ENCODE data around the gene TM9SF1. TPM values are rescaled to one million over a fixed set of nuclear protein-coding genes. Genes with fewer than 3 reads are reported as not detected.

The TM9SF1 gene
- total and polyA plus RNA-seq, 2 experiments from 2014 or later = 12.6 to 27.5 TPM

DNA sequence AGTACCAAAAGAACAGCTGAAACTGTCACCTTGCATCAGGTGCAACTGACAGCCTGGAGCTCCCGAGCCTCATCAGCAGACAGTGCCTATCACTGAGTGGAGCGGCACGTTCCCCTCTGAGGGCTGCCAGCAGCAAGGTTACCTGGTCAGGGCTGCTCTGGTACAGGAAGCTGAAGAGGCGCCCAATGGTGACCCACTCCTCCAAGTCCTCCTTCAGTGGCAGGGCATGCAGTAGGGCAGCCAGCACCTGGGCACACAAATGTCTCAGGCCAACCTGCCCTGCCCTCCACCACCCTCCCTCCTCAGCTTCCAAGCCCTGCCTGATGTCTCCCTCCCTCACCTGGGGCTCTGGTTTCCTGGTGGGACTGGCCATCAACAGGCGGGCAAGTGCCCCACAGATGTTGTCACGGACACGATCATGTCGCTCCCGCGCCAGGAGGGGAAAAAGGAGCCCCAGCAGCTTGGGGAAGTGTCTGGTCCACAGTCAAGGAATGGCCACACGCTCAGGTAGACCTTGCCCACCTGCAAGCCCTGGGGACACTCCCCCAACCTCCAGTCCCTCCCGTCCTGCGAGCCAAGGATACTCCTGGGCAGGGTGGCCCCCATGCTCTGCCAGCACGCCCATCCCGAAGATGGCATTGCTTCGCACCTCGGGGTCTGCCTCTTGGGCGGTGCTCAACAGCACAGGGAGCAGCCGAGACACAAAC is 13.7 kb downstream of the TM9SF1 start:
- Histone ChIP-seq H3K4me1 (ENCODE audit: insufficient read depth) (no peaks in the 10 kb centered on the region), H3K4me3 (no peak overlapping the region), H3K4me2 (no peak overlapping the region), H3K27me3 (ENCODE audit: insufficient read depth) (no peaks in the 10 kb centered on the region), H3K9me2 (ENCODE audit: insufficient read depth) (no peaks in the 10 kb centered on the region), H3F3A (replicated peaks; ENCODE audit: low read depth) (no peaks in the 10 kb centered on the region), H4K20me1 (replicated peaks; ENCODE audit: insufficient read depth) (no peaks in the 10 kb centered on the region; the same call in 1 of the 2 replicates), H3K79me2 (replicated peaks; ENCODE audit: insufficient read depth) (no peaks in the 10 kb centered on the region), H3K36me3 (ENCODE audit: insufficient read depth) (no peaks in the 10 kb centered on the region; the same call in 1 of the 2 replicates), H2AFZ (no peak overlapping the region), H3K27ac (ENCODE audit: low read depth) (no peak overlapping the region)
- Mint-ChIP-seq H3K27ac (no peak overlapping the region), H3K9me3 (peaks cover 3% of the 10 kb centered on the region; the same call in 2 of the 3 replicates), H3K4me1 (no peaks in the 10 kb centered on the region), H3K27me3 (ENCODE audit: insufficient read depth, low read depth, poor library complexity) (peaks cover 34% of the 10 kb centered on the region), H3K36me3 (ENCODE audit: low read depth) (peaks cover 79% of the 10 kb centered on the region), H3K4me3 (no peak overlapping the region)
- TF ChIP-seq EZH2 (IDR thresholded peaks at IDR 0.05; ENCODE audit: low read depth, unreplicated experiment) (no peak), POLR2AphosphoS5 (IDR thresholded peaks at IDR 0.05; ENCODE audit: low read depth) (no peak), NANOG (IDR thresholded peaks at IDR 0.05; ENCODE audit: borderline replicate concordance) (no peak), ZNF331 (CRISPR knock-in tag; IDR thresholded peaks at IDR 0.05; ENCODE audit: low read depth) (no peak), ZNF114 (CRISPR knock-in tag; IDR thresholded peaks at IDR 0.05) (no peak), EZH2phosphoT487 (IDR thresholded peaks at IDR 0.05; ENCODE audit: unreplicated experiment) (no peak), CREB1 (CRISPR knock-in tag; IDR thresholded peaks at IDR 0.05; ENCODE audit: low read depth) (no peak), STAT1 (IDR thresholded peaks at IDR 0.05; ENCODE audit: unreplicated experiment) (no peak), JUNB (IDR thresholded peaks at IDR 0.05; ENCODE audit: unreplicated experiment) (no peak)
- TF ChIP-seq, protein P1, sequence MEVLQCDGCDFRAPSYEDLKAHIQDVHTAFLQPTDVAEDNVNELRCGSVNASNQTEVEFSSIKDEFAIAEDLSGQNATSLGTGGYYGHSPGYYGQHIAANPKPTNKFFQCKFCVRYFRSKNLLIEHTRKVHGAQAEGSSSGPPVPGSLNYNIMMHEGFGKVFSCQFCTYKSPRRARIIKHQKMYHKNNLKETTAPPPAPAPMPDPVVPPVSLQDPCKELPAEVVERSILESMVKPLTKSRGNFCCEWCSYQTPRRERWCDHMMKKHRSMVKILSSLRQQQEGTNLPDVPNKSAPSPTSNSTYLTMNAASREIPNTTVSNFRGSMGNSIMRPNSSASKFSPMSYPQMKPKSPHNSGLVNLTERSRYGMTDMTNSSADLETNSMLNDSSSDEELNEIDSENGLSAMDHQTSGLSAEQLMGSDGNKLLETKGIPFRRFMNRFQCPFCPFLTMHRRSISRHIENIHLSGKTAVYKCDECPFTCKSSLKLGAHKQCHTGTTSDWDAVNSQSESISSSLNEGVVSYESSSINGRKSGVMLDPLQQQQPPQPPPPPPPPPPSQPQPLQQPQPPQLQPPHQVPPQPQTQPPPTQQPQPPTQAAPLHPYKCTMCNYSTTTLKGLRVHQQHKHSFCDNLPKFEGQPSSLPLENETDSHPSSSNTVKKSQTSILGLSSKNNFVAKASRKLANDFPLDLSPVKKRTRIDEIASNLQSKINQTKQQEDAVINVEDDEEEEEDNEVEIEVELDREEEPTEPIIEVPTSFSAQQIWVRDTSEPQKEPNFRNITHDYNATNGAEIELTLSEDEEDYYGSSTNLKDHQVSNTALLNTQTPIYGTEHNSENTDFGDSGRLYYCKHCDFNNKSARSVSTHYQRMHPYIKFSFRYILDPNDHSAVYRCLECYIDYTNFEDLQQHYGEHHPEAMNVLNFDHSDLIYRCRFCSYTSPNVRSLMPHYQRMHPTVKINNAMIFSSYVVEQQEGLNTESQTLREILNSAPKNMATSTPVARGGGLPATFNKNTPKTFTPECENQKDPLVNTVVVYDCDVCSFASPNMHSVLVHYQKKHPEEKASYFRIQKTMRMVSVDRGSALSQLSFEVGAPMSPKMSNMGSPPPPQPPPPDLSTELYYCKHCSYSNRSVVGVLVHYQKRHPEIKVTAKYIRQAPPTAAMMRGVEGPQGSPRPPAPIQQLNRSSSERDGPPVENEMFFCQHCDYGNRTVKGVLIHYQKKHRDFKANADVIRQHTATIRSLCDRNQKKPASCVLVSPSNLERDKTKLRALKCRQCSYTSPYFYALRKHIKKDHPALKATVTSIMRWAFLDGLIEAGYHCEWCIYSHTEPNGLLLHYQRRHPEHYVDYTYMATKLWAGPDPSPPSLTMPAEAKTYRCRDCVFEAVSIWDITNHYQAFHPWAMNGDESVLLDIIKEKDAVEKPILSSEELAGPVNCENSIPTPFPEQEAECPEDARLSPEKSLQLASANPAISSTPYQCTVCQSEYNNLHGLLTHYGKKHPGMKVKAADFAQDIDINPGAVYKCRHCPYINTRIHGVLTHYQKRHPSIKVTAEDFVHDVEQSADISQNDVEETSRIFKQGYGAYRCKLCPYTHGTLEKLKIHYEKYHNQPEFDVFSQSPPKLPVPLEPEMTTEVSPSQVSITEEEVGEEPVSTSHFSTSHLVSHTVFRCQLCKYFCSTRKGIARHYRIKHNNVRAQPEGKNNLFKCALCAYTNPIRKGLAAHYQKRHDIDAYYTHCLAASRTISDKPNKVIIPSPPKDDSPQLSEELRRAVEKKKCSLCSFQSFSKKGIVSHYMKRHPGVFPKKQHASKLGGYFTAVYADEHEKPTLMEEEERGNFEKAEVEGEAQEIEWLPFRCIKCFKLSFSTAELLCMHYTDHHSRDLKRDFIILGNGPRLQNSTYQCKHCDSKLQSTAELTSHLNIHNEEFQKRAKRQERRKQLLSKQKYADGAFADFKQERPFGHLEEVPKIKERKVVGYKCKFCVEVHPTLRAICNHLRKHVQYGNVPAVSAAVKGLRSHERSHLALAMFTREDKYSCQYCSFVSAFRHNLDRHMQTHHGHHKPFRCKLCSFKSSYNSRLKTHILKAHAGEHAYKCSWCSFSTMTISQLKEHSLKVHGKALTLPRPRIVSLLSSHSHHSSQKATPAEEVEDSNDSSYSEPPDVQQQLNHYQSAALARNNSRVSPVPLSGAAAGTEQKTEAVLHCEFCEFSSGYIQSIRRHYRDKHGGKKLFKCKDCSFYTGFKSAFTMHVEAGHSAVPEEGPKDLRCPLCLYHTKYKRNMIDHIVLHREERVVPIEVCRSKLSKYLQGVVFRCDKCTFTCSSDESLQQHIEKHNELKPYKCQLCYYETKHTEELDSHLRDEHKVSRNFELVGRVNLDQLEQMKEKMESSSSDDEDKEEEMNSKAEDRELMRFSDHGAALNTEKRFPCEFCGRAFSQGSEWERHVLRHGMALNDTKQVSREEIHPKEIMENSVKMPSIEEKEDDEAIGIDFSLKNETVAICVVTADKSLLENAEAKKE (CRISPR knock-in tag; IDR thresholded peaks at IDR 0.05) = no peak
- TF ChIP-seq, protein P2, sequence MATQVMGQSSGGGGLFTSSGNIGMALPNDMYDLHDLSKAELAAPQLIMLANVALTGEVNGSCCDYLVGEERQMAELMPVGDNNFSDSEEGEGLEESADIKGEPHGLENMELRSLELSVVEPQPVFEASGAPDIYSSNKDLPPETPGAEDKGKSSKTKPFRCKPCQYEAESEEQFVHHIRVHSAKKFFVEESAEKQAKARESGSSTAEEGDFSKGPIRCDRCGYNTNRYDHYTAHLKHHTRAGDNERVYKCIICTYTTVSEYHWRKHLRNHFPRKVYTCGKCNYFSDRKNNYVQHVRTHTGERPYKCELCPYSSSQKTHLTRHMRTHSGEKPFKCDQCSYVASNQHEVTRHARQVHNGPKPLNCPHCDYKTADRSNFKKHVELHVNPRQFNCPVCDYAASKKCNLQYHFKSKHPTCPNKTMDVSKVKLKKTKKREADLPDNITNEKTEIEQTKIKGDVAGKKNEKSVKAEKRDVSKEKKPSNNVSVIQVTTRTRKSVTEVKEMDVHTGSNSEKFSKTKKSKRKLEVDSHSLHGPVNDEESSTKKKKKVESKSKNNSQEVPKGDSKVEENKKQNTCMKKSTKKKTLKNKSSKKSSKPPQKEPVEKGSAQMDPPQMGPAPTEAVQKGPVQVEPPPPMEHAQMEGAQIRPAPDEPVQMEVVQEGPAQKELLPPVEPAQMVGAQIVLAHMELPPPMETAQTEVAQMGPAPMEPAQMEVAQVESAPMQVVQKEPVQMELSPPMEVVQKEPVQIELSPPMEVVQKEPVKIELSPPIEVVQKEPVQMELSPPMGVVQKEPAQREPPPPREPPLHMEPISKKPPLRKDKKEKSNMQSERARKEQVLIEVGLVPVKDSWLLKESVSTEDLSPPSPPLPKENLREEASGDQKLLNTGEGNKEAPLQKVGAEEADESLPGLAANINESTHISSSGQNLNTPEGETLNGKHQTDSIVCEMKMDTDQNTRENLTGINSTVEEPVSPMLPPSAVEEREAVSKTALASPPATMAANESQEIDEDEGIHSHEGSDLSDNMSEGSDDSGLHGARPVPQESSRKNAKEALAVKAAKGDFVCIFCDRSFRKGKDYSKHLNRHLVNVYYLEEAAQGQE (IDR thresholded peaks at IDR 0.05; ENCODE audit: unreplicated experiment) = no peak
- TF ChIP-seq, protein P3, sequence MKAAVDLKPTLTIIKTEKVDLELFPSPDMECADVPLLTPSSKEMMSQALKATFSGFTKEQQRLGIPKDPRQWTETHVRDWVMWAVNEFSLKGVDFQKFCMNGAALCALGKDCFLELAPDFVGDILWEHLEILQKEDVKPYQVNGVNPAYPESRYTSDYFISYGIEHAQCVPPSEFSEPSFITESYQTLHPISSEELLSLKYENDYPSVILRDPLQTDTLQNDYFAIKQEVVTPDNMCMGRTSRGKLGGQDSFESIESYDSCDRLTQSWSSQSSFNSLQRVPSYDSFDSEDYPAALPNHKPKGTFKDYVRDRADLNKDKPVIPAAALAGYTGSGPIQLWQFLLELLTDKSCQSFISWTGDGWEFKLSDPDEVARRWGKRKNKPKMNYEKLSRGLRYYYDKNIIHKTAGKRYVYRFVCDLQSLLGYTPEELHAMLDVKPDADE (IDR thresholded peaks at IDR 0.05) = no peak
- TF ChIP-seq, protein P4, sequence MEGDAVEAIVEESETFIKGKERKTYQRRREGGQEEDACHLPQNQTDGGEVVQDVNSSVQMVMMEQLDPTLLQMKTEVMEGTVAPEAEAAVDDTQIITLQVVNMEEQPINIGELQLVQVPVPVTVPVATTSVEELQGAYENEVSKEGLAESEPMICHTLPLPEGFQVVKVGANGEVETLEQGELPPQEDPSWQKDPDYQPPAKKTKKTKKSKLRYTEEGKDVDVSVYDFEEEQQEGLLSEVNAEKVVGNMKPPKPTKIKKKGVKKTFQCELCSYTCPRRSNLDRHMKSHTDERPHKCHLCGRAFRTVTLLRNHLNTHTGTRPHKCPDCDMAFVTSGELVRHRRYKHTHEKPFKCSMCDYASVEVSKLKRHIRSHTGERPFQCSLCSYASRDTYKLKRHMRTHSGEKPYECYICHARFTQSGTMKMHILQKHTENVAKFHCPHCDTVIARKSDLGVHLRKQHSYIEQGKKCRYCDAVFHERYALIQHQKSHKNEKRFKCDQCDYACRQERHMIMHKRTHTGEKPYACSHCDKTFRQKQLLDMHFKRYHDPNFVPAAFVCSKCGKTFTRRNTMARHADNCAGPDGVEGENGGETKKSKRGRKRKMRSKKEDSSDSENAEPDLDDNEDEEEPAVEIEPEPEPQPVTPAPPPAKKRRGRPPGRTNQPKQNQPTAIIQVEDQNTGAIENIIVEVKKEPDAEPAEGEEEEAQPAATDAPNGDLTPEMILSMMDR (conservative IDR thresholded peaks at IDR 0.05; ENCODE audit: low read depth in 2 of 2) = no peak
- ATAC-seq (no peak), DNase-seq (ENCODE audit: low spot score) (no peak)

All from GM23338 (cell line).